Lung microvascular endothelial cell (primary cell): ENCODE measurements around the gene REXO4. TPM values are rescaled to one million over a fixed set of nuclear protein-coding genes. Genes with fewer than 3 reads are reported as not detected.
"Not testable (repeated sequence)": the region's sequence is repeated elsewhere in the genome, so short reads cannot be mapped to it uniquely, and the experiment has no call there.

ENCODE experiments used
- DNase-seq, 2 donors: peaks; one replicate each; pipeline versions ENCODE4 v3.0.0 to v3.0.0-alpha.2; 2010; ENCODE audit warnings: low read depth in 2 of 2
- total RNA-seq: library from RNA; depleted of rRNA; stranded (reverse); fragments of >200 nt; gene quantifications from 2 replicates; pipeline ENCODE4 v1.2.1, GENCODE V29; 2014

The REXO4 gene
- total RNA-seq, 1 donor from 2014 or later, result 14.9 TPM

DNA sequence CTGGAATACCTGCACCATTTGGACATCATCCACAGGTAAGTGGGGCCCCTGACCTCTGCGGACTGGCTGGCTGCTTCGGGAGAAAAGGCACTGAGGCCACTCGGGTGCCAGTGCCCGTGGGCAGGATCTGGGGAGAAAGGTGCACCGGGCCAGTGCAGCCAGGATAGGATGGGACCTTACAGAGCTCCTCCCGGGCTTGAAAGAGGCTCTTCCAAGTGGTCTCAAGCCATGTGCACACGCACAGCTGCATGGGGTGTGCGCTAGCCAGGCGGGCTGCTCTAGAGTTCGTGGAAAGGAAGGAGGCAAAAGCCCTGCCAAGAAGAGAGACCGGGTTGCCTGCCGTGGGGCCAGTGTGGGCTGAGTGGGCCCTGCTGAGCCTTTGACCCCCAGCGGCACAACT is 28.2 kb downstream of the REXO4 start:
- no peak for DNase-seq

DNA sequence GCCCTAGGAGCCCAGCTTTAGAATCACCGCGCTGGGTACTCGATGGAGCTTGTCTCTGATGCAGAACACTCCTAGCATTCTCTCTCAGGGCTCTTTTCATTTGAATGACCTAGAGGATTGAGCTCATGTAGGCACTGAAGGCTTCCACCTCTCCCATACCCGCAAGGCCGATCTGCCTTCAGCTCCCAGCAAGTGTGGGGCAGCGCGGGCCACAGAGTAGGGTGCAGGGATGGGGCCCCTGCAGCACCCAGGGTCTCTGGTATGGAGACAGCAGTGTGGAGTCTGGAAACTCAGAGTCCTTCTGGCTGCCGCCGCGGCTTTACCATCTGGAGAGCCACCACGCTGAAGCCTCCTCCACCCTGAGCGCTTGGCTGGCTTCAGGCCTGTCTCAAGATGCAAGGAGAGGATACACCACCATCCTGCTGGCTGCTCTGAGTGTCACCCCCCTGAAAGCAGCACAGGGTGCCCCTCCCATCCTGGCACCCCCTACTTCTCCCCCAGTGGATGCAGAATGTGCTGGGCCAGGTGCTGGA is 28.7 kb downstream of the REXO4 start:
- no peak for DNase-seq

DNA sequence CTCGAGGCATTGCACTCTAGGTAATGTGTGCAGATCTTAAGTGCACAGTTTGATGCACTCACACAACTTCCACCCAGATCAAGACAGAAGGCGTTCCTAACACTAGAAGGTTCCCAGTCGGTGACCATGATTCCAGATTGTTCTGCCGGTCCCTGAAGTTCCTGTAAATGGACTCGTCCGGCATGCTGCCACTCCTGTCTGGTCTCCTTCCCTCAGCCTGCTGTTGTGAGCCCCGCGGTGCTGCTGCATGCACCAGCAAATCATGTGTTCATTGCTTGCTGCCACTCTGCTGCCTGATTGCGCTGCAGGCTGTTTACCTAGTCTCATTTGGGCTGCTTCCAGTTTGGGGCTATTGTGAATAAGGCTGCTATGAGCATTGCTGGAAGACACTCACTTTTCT is 30.1 kb downstream of the REXO4 start:
- DNase-seq, result no peak

DNA sequence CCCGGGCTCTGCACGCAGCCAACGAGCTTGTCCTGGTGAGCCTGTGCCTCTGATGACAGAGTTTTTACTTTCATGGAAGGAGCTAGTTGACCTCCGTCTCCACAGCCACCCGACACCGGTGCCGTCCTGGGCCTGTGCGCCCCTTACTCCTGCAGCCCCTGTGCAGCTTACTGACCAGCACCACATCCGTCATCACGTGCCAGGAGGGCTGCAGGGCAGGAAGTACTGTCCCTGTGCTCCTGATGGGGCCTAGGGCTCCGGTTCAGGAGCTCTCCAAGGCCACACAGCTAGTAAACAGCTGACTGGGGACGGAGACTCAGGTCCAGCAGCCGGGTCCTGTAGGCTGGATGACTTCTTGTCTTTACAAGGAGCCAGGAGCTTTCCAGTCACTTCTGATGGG is 31.5 kb downstream of the REXO4 start:
- DNase-seq, result no peak

DNA sequence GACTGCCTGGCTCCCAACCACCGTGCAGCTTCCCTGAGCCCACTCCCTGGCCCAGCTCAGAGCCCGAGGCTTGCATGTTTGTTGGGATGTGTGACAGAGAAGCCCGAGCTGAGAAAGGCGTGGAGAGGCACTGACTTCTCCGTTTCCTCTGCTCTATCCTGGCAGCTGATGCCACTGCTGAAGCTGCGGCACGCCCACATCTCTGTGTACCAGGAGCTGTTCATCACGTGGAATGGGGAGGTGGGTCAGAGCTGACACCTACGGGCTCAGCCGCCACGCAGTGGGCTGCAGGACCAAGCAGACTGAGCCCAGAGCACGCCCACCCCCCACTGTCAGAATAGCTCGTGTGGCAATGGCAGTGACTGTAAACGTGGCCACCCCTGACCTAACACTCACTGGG is 32.4 kb downstream of the REXO4 start:
- no peak for DNase-seq

DNA sequence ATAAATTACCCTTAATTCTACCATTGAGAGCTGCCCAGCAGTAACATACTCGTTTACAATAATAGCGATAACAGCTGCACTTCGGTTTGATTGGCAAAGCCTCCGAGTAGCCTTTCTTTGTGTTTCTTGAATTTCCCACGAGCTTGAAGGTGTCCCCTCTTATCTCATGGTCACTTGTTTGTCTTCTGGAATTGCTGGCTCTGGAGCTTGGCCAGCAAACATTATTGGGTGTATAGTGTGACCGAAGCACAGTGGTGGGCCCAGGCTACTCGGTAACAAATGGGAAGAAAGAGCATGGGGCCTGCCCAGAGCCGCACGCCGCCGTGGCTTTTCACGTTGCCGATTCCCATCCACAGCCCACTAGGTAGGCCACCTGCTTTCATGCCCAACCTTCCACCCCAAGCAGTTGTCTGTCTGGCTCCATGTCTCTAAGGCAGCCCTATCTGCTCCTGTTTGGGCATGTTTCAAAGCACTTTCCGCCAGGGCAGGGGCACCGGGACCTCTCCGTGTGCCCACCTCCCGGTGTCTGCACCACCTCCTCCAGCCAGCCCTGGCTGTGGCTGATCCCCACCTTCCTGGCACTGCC is 33.0 kb downstream of the REXO4 start:
- DNase-seq, result no peak

DNA sequence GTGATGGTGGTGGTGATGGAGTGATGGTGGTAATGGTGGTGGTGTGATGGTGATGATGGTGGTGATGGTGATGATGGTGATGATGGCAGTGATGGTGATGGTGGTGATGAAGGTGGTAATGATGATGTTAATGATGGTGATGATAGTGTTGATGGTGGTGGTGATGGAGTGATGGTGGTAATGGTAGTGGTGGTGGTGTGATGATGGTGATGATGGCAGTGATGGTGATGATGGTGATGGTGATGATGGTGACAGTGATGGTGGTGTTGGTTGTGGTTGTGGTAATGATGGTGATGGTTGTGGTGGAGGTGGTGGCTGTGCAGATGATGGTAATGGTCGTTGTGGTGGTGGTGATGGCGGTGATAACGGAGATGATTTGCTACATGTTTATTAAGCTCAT is 34.4 kb downstream of the REXO4 start:
- no peak for DNase-seq

DNA sequence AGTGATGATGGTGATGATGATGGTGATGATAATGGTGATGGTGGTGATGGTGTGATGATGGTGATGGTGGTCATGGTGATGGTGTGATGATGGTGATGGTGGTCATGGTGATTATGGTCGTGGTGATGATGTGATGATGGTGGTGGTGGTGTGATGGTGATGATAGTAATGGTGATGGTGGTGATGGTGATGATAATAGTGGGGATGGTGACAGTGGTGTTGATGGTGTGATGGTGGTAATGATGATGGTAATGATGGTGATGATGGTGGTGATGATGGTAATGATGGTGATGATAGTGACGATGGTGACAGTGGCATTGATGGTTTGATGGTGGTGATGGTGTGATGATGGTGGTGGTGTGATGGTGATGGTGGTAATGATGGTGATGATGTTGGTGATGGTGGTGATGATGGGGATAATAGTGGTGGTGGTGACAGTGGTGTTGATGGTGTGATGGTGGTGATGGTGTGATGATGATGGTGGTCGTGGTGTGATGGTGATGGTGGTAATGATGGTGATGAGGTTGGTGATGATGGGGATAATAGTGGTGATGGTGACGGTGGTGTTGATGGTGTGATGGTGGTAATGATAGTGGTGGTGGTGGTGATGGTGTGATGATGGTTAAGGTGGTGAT is 35.2 kb downstream of the REXO4 start:
- no peak for DNase-seq

DNA sequence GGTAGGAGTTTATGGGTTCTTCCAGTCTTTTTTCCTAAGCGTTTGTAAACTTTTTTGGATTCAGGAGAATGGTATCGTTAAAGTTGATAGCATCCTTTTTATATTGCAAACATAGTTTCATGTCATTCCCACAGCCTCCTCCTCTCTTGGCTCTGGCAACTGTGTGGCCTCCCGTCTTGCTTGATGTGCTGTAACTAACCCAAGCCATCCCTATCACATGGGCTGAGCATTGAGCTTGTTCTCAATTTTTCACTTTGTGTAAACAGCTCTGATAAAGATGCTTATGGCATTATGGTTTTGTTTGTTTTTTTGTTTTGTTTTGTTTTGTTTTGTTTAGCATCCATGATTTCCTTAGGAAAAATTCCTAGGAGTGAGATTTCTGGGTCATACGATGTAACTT is 37.1 kb downstream of the REXO4 start:
- DNase-seq, result no peak

DNA sequence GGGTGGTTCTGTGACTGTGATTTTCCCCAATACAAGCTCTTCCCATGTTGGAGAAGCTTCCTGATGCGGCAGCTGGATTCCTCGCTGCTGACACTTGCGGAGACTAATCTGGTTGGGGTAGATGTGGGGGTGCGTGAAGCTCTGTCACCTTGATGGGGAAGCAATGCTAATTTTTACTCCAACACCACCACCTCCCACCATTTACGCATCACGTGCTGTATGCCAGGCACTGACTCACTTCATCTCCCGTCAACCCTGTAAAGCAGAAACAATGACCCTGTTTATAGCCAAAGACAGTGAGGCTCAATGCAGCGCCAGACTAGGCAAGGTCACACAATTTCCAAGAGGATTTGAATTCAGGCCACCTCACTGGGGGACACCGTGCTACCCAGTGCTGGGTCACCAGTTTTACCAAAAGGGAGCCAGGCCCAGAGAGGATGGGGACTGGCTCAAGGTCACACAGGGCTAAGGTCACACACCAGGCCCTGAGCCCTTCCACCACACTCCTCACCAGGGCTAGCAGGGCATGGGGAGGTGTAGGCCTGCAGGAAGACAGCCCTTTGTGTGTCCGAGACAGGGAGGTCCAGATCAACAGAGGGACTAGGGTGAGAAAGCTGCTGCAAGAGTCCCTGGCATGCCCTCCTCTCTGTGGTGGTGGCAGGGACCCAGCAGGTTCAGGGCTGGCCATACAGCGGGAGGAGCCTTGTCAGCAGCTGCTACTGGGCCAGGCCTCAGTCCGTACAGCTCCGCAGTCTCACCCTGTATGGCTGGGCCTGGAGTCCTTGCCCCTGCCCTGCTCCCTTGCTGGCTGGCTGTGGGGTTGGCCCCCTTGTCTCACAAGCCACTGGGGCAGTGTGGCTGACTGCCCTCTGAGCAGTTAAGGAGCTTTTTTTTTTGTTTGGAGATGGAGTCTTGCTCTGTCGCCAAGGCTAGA is 38.4 kb downstream of the REXO4 start:
- no peak for DNase-seq

DNA sequence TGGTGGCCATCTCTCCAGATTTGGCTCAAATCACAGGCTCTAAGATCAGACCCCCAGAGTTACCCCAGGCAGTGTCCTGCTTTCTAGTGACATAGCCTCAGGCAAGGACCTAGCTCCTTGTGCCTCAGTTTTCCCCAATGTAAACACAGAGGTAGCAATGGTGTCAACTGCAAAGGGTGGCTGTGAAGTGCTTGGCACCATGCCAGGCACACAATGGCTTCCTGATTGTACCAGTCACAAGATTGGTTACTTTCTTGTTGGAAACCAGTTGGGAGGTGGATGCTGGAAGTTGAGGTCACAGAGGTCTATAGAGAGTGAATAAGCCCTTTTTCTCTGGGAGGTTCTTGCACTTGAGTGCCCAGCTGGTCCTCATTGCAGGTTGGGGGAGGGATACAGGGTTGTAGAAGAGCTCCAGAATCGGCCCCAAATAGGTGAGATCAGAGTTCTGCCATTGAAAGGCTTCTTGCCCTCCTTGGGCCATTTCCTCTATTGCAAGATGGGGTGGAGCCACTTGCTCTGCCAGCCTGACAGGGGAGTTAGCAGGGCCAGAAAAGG is 39.3 kb downstream of the REXO4 start:
- DNase-seq, result no peak

DNA sequence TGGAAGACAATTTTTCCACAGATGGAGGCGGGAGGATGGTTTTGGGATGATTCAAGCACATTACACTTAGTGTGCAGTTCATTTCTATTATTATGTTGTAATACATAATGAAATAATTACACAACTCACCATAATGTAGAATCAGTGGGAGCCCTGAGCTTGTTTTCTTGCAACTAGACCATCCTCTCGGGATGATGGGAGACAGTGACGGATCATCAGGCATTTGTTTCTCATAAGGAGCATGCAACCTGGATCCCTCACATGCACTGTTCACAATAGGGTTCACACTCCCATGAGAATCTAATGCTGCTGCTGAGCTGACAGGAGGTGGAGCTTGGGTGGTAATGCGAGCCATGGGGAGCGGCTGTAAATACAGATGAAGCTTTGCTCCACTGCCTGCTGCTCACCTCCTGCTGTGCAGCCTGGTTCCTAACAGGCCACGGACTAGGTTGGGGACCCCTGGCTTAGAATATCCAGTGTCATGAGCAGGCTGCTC is 40.0 kb downstream of the REXO4 start:
- no peak for DNase-seq

DNA sequence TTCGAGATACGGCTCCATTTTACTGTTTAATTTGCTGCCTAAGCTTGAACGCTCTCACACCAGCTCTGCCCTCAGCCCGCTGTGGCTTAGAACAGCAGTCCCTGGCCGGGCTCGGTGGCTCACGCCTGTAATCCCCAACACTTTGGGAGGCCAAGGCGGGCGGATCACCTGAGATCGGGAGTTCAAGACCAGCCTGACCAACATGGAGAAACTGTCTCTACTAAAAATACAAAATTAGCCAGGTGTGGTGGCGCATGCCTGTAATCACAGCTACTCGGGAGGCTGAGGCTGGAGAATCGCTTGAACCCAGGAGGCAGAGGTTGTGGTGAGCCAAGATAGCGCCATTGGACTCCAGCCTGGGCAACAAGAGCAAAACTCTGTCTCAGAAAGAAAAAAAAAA is 40.5 kb downstream of the REXO4 start:
- DNase-seq, result not testable (repeated sequence)

DNA sequence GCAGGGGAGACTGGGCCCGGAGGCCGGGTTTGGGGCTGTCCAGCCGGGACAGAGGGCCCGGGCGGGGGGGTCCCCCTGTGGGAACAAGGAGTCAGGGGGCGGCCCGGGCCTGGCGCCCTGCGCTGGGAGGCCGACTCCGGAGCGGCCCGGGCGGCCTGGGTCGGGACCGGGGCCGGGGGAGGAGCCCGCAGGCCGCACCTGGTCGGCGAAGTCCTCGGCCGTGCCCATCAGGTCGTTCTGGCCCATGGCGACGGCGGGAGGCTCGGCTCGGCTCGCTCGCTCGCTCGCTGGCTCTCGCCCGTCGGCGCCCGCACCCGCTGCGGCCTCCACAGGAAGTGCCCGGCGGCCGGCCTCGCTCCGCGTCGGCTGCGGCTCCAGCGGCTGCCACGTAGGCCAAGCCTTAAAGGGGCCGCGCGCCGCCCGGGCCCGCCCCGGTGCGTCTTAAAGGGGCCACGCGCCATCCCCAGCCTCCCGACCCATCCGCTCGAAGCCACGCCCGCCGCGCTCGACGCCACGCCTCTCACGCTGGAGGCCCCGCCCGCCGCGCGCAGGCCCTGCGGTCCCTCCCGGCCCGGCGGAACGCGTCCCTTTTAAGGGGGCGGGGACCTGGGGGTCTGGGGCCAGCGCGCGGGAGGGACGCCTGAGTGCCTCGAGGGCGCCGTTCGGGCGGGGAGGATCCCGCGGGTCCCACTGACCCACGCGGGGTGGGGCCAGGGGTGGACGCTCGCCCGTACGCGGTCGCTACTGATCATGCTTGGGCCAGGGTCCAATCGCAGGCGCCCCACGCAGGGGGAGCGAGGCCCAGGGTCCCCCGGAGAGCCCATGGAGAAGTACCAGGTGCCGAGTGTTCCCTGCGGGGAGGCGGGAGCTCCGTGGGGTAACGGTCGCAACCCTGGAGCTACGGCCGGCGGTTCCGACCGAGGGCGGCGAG is 41.8 kb downstream of the REXO4 start, which contains the start of the genes STKLD1 and SURF4:
STKLD1 (plus strand) TSS at position 643 of the 931 bp plus-strand sequence; CDS start at position 751, 108 bp downstream.
SURF4 (minus strand) TSS at position 337 of the 931 bp plus-strand sequence; CDS start at position 246, 91 bp downstream.
- peak; percentile 98 for DNase-seq

DNA sequence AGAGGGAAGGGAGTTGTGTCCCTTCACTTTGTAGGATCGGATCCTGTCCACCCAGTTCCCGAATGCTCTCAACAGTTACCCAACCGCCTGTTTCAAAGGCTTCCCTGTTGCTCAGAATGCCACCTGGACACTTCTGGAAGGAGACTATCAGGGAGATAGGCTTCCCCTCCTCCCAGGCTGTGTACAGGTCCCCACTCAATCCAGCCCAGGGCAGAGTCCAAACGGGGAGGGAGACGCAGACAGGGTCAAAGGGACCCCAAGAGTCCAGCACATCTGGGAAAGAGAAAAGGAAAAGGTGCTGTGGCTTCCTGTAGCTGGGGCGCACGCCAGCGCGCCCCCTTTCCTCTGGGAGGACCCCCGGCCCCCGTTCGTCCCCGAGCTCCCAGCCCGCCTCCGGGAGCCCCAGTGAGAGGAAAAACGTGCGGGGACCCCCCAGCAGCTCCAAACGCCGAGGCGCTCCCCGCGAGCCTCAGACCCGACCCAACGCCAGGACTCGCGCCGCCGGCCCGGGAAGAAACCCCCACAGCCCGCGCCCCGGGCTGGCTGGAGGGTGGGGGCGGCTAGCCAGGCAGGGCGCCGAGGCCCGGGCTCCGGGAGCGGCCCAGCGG is 42.6 kb downstream of the REXO4 start:
- peak; percentile 41 to 42 for DNase-seq

DNA sequence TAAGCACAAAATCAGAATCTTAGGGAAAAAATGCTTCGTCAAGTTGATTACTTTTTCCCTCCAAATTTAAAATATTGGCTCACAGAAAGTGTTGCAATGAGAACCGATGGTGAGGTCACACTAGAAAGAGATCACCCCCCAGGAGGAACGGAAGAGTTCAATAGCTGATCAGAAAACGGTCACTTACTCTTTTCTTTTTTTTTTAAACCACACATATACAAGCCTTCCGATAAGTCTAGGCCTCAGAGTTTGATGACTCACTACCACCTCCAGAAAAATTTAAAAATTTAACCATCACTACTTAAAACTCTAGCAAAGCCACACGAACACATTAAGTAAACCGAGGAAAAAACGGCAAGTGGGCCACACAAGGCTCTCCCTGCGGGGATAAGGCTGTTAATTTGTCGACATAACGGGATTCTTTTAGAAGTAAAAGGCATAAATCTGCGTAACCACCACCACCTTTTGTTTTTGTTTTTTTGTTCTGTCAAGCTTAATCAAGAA is 43.1 kb downstream of the REXO4 start:
- peak in 1 of 2 donors; percentile 55 for DNase-seq

DNA sequence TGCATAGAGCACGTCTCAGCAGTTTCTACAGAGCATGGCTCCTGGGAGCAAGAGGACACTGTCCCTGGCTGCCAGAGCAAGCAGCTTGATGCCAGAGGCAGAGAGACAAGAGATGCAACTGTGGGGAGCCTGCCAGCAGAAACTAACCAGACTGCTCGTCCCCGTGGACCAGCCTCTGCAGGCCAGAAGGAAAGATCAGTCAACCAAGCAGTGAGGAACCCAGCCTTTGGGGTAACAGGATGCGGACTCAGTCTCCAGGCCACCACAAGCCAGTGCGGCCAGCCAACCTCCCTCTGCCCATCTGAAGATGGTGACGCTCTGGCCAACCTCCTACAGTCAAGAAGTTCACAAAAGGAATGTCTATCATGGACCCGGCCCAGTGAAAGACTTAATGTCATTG is 45.7 kb downstream of the REXO4 start:
- no peak for DNase-seq

DNA sequence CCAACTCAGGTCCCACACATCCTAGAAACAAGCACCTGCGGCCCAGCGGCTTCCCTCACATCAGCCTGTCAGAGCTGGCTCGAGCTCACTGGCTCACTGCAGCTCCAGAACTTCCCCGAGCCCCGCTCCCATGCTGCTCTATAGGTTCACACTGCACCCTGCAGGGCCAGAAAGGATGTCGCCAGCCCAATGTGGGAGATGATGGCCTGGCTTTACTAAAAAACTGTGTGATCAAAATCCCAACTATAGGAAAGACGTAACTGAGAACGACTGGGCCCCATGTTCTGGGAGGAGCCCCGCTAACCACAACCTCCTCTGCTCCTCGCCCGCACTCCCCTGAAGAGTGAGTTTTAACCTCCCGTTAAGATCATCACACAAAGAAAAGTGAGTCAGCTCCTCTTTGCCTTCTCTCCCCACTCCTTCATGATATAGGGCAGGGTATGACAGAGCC is 46.5 kb downstream of the REXO4 start:
- no peak for DNase-seq

DNA sequence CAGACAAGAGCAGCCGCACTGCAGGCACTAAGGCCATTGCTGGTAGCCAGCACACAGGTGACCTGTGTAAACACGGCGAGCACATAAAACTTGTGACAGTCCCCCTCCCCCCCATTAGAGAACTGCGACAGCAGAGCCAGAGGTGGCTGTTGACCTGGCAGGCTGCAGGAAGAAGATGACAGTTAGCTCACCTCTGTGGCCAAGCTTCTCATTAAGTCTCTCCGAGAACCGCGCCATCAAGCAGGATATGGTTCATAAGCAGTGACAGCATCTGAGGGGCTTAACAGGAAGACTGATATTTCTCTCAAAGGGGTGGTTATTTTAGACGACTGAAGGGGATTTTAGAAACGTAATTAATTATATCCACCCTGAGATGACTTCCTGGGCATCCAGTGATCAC is 47.1 kb downstream of the REXO4 start:
- DNase-seq, result no peak

DNA sequence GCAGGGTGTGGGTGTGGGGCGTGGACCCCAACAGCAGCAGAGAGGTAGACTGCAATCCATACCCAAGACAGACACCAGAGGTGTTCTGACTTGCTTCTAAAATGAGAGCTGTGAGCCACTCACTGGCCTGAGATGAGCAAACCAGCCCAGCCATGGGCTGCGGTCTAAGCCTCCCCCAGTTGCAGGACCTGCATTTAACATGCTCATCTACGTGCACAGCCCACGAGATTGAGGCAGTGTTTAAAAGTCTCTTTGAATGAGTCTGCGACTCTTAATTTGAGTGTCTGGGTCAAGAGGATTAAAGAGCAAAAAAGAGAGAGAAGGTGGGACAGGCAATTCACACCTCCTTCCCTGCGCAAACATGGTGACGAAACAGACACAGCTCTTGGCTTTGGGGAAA is 47.9 kb downstream of the REXO4 start:
- no peak for DNase-seq
